HG03064 (cell line): ENCODE data around the gene ISYNA1.

ENCODE experiments used
- ATAC-seq: cut with Tn5 transposase; IDR thresholded peaks from one replicate; pipeline ENCODE4 v1.9.1; 2021; ENCODE audit warnings: low read depth; ENCODE audit not compliant: unreplicated experiment

Gene ISYNA1

DNA sequence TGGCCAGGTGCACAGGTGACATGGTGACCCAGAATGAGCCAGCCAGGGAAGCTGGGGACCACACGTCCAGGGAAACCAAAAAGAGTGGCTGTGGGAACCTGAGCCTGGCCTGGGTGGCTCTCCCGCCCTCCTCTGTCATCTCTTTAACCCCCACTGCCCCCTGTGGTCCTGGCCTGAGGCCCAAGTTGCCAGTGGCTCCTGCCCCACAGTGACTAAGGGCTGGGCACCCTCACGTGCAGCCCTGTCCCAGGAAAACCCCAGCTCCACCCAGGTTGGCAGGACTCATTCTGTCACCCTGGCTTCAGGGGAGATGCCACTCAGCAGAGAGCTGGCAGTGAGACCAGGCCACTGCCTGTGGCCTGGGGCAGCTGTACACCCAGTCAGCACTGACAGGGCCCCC is 30.6 kb upstream of the ISYNA1 start:
- no peak for ATAC-seq

GRCh38 chr19:18467978-18468377 is 30.0 kb upstream of the ISYNA1 start:
- no peak for ATAC-seq

- ATAC-seq = no peak
These were observed 28.4 kb upstream of the ISYNA1 start for GRCh38 chr19:18466354-18466753.

- ATAC-seq = no peak
These were observed 28.0 kb upstream of the ISYNA1 start for GRCh38 chr19:18465964-18466339.

DNA sequence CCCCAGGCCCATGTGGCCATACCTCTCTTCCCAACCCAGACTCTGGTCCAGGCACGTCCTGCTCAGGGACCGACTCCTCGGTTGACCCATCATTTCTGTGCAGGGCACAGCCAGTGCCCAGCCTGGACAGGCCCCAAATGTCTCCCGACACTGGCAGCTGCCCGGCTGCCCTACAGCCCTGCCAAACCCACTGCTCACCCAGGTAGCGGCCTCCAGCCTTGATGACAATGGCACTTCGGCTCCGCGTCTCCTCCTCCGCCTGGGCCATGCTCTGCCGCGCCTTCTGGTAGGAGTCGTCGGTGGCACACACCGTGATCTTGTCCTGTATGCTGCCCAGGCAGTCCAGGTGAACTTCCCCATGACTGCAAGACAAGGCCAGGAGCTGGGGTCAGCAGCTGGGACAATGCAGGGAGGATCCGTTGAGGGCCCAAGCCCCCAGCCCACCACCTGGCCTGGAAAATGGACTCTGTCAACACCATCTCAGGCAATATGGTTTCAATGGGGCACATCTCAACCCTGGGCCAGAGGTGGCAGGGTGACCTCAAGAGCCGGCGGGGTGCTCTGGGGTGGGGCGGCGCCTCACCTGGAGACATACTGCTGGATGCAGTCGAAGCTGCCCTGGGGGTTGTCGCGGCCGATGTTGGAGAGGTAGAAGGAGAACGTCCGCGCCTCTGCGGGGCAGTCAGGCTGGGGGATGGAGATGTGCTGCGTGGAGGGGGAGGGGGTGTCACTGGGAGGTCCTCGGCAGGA is 27.5 kb upstream of the ISYNA1 start:
- no peak for ATAC-seq

DNA sequence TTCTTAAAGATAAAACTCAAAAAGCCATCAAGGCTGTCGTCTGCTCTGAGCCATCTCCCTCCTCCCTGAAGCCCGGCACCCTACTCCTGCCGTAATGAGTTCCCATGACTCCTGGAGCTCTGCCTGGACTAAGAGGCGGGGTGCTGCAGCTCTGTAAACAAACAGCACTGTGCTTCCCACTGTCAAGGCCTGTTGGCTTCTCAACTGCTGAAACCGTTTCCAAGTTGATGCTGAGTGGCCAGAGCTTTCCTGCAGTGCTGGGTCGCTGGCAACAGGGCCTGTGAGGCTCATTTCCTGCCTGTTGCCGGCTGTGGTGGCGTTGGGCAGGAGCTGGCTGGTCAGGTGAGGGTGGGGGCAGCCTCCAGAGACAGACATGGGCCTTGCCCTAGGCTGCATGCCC is 26.7 kb upstream of the ISYNA1 start:
- ATAC-seq = no peak

GRCh38 chr19:18461471-18461870 is 23.5 kb upstream of the ISYNA1 start:
- ATAC-seq = no peak

DNA sequence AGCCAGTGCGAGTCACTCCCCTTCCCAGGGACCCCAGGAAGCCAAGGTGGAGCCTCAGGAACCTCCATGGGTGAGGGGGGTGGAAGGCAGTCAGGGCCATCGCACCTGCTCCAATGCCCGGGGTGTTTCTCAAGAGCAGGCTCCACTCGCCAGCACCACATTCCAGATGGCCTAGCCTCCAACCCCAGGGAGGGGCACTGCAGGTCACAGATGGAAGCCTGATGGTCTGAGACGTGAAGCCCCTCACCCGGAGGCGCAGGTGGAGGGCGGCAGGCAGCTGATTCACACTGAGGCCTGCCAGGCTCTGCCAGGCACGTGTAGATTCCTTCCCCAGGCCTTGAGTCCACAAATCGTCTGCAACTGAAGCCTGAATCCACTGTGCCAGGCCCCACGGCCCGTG is 23.0 kb upstream of the ISYNA1 start:
- ATAC-seq = no peak

DNA sequence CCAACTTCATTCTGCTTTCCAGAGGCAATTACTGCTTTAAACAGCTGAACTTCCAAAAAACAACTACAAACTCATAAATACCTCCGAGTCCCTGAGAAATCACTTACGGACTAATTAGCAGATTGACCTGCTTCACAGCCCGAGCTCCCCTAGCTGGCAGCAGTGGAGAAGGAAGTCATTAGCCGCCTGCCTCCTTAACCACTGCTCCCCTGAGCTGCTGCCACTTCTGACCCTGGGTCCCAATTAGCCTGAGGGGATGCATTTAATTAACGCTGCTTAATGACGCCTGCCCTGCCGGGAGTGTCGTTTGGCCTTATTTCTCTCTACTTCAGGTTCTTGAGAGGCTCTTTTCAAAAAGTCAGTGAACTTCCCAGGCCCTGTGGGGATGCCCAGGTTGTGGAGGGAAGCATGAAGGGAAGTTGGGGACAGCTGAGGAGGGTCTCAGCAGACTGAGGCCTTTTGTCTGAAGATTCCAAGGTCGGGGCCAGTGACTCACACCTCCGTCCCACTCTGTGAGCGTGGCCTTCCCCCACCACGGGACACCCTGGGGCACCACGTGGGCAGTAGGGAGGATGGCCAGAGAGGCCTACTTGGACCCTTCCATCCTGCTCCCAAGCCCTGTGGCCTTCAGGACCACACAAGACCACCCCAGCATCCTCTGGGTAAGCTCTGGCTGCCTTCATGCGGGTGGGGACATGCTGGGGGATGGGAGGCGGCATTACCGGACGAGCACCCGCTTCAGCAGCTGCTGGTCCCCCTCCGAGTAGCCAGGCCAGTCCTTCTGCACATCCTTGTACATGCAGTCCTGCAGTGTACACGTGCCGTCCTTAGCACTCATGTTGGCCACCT is 19.8 kb upstream of the ISYNA1 start:
- ATAC-seq = no peak

DNA sequence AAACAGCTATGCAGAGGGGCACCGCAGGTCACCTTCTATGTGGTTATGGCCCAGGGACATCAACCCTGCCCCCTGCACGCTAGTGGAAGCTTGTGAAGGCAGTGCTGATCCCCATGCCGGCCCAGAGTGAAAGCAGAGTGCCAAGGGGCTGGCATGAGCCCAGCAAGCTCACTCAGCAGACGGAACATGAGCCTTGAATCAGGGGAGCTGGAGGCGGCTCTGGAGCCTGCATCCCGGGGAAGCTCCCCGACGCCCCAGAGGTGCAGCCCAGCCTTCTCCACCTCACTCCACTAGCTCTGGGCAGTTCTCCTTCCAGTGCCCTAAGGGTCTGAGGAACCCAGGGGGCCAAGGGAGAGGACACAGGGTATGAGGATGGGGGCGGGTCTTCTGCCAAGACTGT is 19.0 kb upstream of the ISYNA1 start:
- ATAC-seq = no peak

- ATAC-seq = no peak
These were observed 18.3 kb upstream of the ISYNA1 start for GRCh38 chr19:18456279-18456678.

- no peak for ATAC-seq
These were observed 15.5 kb upstream of the ISYNA1 start for GRCh38 chr19:18453269-18454024.

DNA sequence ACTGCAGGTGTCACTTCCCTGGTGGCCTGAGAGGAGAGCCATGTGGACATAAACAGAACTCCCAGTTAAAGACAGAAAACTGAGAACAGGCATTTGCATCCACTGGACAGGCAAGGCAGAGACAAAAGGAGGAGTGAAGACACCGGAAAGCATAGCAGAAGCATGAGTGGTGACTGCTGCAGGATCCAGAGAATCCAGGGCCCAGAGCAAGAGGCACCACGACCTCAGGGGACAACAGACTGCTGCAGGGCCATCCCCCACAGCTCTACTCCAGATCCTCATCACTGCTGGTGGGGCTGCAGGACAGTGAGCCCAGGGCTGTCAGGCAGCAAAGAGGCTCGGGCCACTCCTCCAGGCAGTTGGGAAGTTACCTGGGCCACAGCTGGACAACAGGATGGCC is 14.5 kb upstream of the ISYNA1 start:
- ATAC-seq = no peak

DNA sequence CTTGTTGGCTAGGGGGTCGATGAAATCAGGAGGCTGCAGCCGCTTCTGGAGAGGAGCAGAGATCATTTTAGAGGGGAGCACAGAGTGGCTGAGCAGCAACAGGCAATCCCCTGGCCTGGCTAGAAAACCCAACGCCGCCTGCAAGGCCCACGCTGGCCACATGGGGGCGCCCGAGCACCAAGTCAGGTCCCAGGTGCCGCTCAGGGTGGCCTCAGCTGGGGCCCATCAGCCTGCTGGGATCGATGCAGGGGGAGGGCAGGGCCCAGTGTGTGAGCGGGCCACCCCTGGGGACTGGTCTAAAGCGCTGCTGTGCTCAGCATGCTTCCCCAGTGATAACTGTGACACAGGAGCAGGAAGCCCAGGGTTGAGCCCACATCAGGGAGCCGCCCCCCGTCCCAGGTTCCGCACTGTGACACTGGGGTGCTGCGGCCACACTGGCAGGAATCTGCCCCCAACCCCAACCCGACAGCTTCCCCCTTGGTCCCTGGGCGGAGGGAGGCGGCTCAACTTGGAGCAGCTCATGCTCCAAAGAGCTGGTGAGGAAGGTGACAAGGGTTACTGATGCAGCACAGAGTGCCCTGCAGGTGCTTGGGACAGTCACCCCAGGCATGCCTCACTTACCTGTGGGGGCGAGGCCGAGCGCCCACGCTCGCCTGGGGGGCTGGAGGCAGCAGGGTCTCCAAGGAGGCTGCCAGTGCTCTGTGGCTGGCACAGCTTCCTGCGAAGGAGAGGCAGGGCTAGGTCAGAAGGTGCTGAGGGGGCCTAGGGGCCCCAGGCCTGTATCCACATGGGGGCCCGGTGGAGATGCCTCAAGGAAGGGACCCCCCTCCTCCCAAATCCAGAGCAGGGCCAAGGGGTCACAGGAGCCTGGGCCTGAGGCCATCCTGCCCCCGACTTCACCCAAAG is 13.3 kb upstream of the ISYNA1 start:
- ATAC-seq = no peak

- ATAC-seq = no peak
These were observed 12.3 kb upstream of the ISYNA1 start for GRCh38 chr19:18450021-18450930.

- ATAC-seq = no peak
These were observed 11.6 kb upstream of the ISYNA1 start for GRCh38 chr19:18449552-18449951.

DNA sequence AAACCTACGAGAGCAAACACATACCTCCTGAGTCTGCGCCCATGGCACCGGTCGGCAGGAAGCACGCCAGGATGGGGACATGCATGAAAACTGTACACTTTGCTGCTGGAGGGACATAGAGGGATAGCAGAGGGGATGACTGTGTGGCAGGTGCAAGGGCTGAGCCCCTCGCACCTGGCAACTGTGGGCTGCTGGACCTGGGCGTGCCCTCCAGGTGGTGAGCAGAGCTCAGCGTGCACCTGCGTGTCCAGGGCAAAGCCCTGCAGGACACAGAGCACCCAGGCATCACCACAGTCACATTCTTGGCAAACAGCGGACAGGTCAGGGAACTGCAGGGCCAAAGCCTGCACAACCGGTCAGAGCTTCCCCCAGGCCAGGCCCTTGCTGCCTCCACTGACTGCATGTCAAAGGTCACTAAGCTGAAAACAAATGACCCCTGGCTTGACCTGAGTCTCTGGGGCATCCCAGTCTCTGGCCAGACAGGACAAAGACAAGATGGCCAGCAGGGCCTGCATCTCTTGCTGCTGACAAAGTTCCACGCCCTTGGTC is 9.0 kb upstream of the ISYNA1 start:
- ATAC-seq = no peak

- ATAC-seq = no peak
These were observed 8.3 kb upstream of the ISYNA1 start for GRCh38 chr19:18446145-18446810.
